ENCODE measurements around the gene ASNS.

Gene ASNS

GRCh38 chr7:97845622-97846203 lies 26.5 kb downstream of the ASNS start:
- Histone ChIP-seq H3K4me3 (ENCODE audit: low read depth in 1 of 5, low read length in 5 of 5) (no peak overlapping the region), H3K9me3 (ENCODE audit: control insufficient read depth in 5 of 5, low read length in 5 of 5) (no peaks in the 10 kb centered on the region), H3K36me3 (ENCODE audit: control insufficient read depth in 5 of 5, insufficient read depth in 5 of 5, low read length in 5 of 5) (no peaks in the 10 kb centered on the region), H3K4me1 (ENCODE audit: control insufficient read depth in 5 of 5, insufficient read depth in 5 of 5, low read length in 5 of 5) (no peaks in the 10 kb centered on the region), H3K27ac (ENCODE audit: low read depth, low read length) (no peak overlapping the region), H3K9ac (ENCODE audit: low read length in 5 of 5) (no peak overlapping the region), H3K27me3 (ENCODE audit: control insufficient read depth in 5 of 5, insufficient read depth in 4 of 5, low read length in 5 of 5) (no peaks in the 10 kb centered on the region)

DNA sequence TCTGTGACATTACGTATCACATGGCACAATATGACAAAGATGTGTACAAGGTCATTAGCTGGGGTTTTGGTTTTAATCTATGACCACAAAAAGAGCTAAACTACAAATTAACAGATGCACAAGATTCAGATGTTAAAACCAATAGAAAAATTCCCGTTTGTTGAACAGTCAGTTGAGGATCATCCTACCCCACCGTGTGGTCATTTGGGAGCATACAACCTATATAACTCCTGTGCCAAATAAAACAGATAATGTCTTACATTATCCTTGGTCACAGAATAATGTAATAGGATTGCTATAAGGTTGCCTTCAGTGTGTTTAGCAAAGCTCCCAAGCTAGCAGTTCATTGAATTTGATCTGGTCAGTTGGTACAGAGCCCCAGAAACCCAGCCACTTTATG lies 28.2 kb downstream of the ASNS start:
- H3K9me3 ChIP-seq (ENCODE audit: control insufficient read depth in 5 of 5, low read length in 5 of 5) = no peaks in the 10 kb centered on the region
- H3K4me3 ChIP-seq (ENCODE audit: low read depth in 1 of 5, low read length in 5 of 5) = no peak overlapping the region
- peaks cover 0 to 3% (median 0%) of the 10 kb centered on the region in 5 donors for H3K27me3 ChIP-seq (ENCODE audit: control insufficient read depth in 5 of 5, insufficient read depth in 4 of 5, low read length in 5 of 5)
- no peaks in the 10 kb centered on the region for H3K36me3 ChIP-seq (ENCODE audit: control insufficient read depth in 5 of 5, insufficient read depth in 5 of 5, low read length in 5 of 5)
- no peak overlapping the region for H3K9ac ChIP-seq (ENCODE audit: low read length in 5 of 5)
- H3K4me1 ChIP-seq (ENCODE audit: control insufficient read depth in 5 of 5, insufficient read depth in 5 of 5, low read length in 5 of 5) = no peaks in the 10 kb centered on the region
- no peak overlapping the region for H3K27ac ChIP-seq (ENCODE audit: low read depth, low read length)

GRCh38 chr7:97842772-97843345 lies 29.3 kb downstream of the ASNS start:
- no peak overlapping the region for H3K9ac ChIP-seq (ENCODE audit: low read length in 5 of 5)
- no peaks in the 10 kb centered on the region for H3K36me3 ChIP-seq (ENCODE audit: control insufficient read depth in 5 of 5, insufficient read depth in 5 of 5, low read length in 5 of 5)
- H3K4me1 ChIP-seq (ENCODE audit: control insufficient read depth in 5 of 5, insufficient read depth in 5 of 5, low read length in 5 of 5) = no peaks in the 10 kb centered on the region
- peaks cover 0 to 3% (median 0%) of the 10 kb centered on the region in 5 donors for H3K27me3 ChIP-seq (ENCODE audit: control insufficient read depth in 5 of 5, insufficient read depth in 4 of 5, low read length in 5 of 5)
- H3K9me3 ChIP-seq (ENCODE audit: control insufficient read depth in 5 of 5, low read length in 5 of 5) = no peaks in the 10 kb centered on the region
- H3K27ac ChIP-seq (ENCODE audit: low read depth, low read length) = no peak overlapping the region
- H3K4me3 ChIP-seq (ENCODE audit: low read depth in 1 of 5, low read length in 5 of 5) = no peak overlapping the region

- Histone ChIP-seq H3K27me3 (ENCODE audit: control insufficient read depth in 5 of 5, insufficient read depth in 4 of 5, low read length in 5 of 5) (peaks cover 0 to 3% (median 0%) of the 10 kb centered on the region in 5 donors), H3K27ac (ENCODE audit: low read depth, low read length) (no peak overlapping the region), H3K4me3 (ENCODE audit: low read depth in 1 of 5, low read length in 5 of 5) (no peak overlapping the region), H3K9me3 (ENCODE audit: control insufficient read depth in 5 of 5, low read length in 5 of 5) (no peaks in the 10 kb centered on the region), H3K36me3 (ENCODE audit: control insufficient read depth in 5 of 5, insufficient read depth in 5 of 5, low read length in 5 of 5) (no peaks in the 10 kb centered on the region), H3K4me1 (ENCODE audit: control insufficient read depth in 5 of 5, insufficient read depth in 5 of 5, low read length in 5 of 5) (no peaks in the 10 kb centered on the region), H3K9ac (ENCODE audit: low read length in 5 of 5) (no peak overlapping the region)
Observed at GRCh38 chr7:97842006-97842405, 30.2 kb downstream of the ASNS start.

- peaks cover 0 to 4% (median 2%) of the 10 kb centered on the region in 5 donors for H3K27me3 ChIP-seq (ENCODE audit: control insufficient read depth in 5 of 5, insufficient read depth in 4 of 5, low read length in 5 of 5)
- no peak overlapping the region for H3K27ac ChIP-seq (ENCODE audit: low read depth, low read length)
- H3K4me3 ChIP-seq (ENCODE audit: low read depth in 1 of 5, low read length in 5 of 5) = no peak overlapping the region
- no peak overlapping the region for H3K9ac ChIP-seq (ENCODE audit: low read length in 5 of 5)
- no peaks in the 10 kb centered on the region for H3K9me3 ChIP-seq (ENCODE audit: control insufficient read depth in 5 of 5, low read length in 5 of 5)
- no peaks in the 10 kb centered on the region for H3K36me3 ChIP-seq (ENCODE audit: control insufficient read depth in 5 of 5, insufficient read depth in 5 of 5, low read length in 5 of 5)
- H3K4me1 ChIP-seq (ENCODE audit: control insufficient read depth in 5 of 5, insufficient read depth in 5 of 5, low read length in 5 of 5) = no peaks in the 10 kb centered on the region
Observed at GRCh38 chr7:97835296-97836138, 36.7 kb downstream of the ASNS start.

DNA sequence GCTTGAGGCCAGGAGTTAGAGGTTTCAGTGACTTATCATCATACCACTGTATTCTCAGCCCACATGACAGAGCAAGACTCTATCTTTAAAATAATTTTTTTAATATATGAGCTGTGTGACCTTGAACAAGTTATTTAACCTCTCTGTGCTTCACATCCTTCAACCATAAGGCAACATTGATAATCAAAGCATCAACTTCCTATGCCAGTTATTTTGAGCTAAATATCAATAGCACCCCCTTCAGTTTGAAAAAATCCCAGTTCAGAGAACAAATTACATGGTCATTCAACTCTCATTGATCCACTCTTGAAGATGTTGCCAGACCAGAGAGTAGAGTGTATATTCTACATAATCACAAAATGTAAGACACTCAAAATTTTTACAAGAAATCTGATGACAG lies 53.0 kb downstream of the ASNS start:
- H3K27me3 ChIP-seq (ENCODE audit: control insufficient read depth in 5 of 5, insufficient read depth in 4 of 5, low read length in 5 of 5) = no peaks in the 10 kb centered on the region
- no peaks in the 10 kb centered on the region for H3K4me1 ChIP-seq (ENCODE audit: control insufficient read depth in 5 of 5, insufficient read depth in 5 of 5, low read length in 5 of 5)
- no peak overlapping the region for H3K4me3 ChIP-seq (ENCODE audit: low read depth in 1 of 5, low read length in 5 of 5)
- H3K9me3 ChIP-seq (ENCODE audit: control insufficient read depth in 5 of 5, low read length in 5 of 5) = no peaks in the 10 kb centered on the region
- no peak overlapping the region for H3K27ac ChIP-seq (ENCODE audit: low read depth, low read length)
- H3K9ac ChIP-seq (ENCODE audit: low read length in 5 of 5) = no peak overlapping the region
- no peaks in the 10 kb centered on the region for H3K36me3 ChIP-seq (ENCODE audit: control insufficient read depth in 5 of 5, insufficient read depth in 5 of 5, low read length in 5 of 5)

GRCh38 chr7:97818066-97818663 lies 54.0 kb downstream of the ASNS start:
- no peaks in the 10 kb centered on the region for H3K9me3 ChIP-seq (ENCODE audit: control insufficient read depth in 5 of 5, low read length in 5 of 5)
- no peaks in the 10 kb centered on the region for H3K4me1 ChIP-seq (ENCODE audit: control insufficient read depth in 5 of 5, insufficient read depth in 5 of 5, low read length in 5 of 5)
- no peak overlapping the region for H3K9ac ChIP-seq (ENCODE audit: low read length in 5 of 5)
- no peaks in the 10 kb centered on the region for H3K36me3 ChIP-seq (ENCODE audit: control insufficient read depth in 5 of 5, insufficient read depth in 5 of 5, low read length in 5 of 5)
- H3K27me3 ChIP-seq (ENCODE audit: control insufficient read depth in 5 of 5, insufficient read depth in 4 of 5, low read length in 5 of 5) = no peaks in the 10 kb centered on the region
- no peak overlapping the region for H3K27ac ChIP-seq (ENCODE audit: low read depth, low read length)
- no peak overlapping the region for H3K4me3 ChIP-seq (ENCODE audit: low read depth in 1 of 5, low read length in 5 of 5)
